ENCODE data around the gene RPP25L. TPM values are rescaled to one million over a fixed set of nuclear protein-coding genes. Genes with fewer than 3 reads are reported as not detected.

RPP25L gene
- total RNA-seq, 1 donor from 2014 or later: 17.5 TPM

DNA sequence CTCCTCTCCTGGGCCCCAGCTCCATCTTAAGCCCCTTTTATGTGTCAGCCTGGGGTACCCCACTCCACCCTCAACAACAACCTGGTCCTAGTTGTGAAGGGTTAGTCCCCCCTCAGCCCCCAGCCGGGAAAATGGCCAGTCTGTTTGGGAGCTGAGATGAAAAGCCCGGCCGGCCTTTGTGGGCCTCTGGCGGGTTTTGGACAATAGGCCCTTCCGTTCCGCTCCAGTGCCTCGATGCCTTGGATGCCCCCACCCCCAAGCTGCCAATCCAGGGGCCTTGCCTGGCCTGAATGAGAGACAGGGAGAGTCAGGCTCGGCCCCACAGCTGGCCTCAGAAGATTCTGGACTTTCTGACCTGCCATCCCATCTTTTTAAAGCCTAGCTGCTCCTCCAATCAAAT, 31.5 kb downstream of the RPP25L start:
- Mint-ChIP-seq H3K27me3 (peaks cover 67% of the 10 kb centered on the region), H3K4me3 (no peak overlapping the region), H3K4me1 (peaks cover 13% of the 10 kb centered on the region), H3K27ac (no peak overlapping the region), H3K9me3 (no peaks in the 10 kb centered on the region), H3K36me3 (ENCODE audit: low read depth) (no peaks in the 10 kb centered on the region)
- TF ChIP-seq, protein P1, sequence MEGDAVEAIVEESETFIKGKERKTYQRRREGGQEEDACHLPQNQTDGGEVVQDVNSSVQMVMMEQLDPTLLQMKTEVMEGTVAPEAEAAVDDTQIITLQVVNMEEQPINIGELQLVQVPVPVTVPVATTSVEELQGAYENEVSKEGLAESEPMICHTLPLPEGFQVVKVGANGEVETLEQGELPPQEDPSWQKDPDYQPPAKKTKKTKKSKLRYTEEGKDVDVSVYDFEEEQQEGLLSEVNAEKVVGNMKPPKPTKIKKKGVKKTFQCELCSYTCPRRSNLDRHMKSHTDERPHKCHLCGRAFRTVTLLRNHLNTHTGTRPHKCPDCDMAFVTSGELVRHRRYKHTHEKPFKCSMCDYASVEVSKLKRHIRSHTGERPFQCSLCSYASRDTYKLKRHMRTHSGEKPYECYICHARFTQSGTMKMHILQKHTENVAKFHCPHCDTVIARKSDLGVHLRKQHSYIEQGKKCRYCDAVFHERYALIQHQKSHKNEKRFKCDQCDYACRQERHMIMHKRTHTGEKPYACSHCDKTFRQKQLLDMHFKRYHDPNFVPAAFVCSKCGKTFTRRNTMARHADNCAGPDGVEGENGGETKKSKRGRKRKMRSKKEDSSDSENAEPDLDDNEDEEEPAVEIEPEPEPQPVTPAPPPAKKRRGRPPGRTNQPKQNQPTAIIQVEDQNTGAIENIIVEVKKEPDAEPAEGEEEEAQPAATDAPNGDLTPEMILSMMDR (IDR thresholded peaks at IDR 0.05): no peak
- ChIA-PET POLR2A (no interaction called here), CTCF (interaction anchor here (1.7 kb wide), 1 partner anchor 11 kb away, joined by 5 read pairs; no protein-coding TSS in a partner anchor)
- intact Hi-C loops (cut with micrococcal nuclease): no loop called here
- ATAC-seq (ENCODE audit: low read depth): no peak
- no peak for DNase-seq

DNA sequence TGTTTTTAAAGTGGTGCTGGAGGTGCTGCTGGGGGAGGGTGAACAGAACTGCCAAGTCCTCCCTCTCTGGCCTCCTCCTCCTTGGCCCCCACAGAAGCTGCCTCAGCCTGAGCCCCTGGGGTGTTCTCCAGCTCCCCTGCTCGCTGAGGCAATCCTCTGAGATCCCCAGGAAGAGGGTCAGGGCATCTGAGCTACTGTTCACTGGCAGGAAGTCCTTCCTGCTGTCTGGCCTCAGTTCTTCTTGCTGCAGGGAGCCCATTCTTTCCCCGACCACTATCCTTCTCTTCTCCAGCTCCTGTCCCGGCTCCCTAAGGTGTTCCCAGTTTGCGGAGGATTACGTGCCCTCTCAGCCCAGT, 32.1 kb downstream of the RPP25L start:
- TF ChIP-seq, protein P1 (IDR thresholded peaks at IDR 0.05): no peak
- intact Hi-C loops (cut with micrococcal nuclease): no loop called here
- Mint-ChIP-seq H3K9me3 (no peaks in the 10 kb centered on the region), H3K27me3 (peaks cover 67% of the 10 kb centered on the region), H3K4me3 (no peak overlapping the region), H3K4me1 (peaks cover 12% of the 10 kb centered on the region), H3K36me3 (ENCODE audit: low read depth) (no peaks in the 10 kb centered on the region), H3K27ac (no peak overlapping the region)
- ATAC-seq (ENCODE audit: low read depth): no peak
- ChIA-PET POLR2A (no interaction called here), CTCF (interaction anchor here (1.7 kb wide), 1 partner anchor 11 kb away, joined by 5 read pairs; no protein-coding TSS in a partner anchor)
- no peak for DNase-seq

DNA sequence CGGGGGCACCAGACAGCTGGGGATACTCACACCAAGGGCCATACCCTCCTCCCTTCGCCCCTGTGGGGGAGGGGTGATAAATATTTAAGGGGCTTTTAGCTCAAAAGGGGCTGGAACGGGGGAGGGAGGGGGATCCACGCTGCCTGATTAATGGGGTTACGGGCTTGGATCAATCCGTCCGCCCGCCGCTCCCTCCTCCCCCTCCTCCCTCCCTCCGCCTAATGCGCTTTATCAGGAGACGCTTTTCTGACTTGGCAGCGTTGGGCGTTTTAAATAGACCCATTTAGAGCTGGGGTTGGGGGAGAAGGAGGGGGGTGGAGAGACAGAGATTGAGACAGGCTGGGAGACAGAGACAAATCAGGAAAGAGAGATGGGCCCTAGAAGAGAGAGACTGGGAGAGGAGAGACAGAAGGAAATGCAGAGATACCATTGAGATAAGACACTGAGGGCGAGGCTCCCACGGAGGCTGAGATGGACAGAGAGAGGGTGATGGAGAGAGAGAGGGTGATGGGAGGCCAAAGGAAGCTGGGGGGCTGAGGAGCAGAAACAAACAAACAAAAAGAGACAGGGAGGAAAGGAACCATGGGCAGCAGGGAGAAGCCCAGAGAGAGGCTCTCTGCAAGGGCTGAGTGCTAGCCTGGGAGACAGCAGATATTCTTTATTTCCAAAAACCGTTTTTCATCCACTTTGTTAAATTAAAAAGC, 32.6 kb downstream of the RPP25L start:
- POLR2A ChIA-PET: no interaction called here
- intact Hi-C loops (cut with micrococcal nuclease): no loop called here
- CTCF ChIA-PET: interaction anchor here (1.7 kb wide), 1 partner anchor 12 kb away, joined by 5 read pairs; no protein-coding TSS in a partner anchor

DNA sequence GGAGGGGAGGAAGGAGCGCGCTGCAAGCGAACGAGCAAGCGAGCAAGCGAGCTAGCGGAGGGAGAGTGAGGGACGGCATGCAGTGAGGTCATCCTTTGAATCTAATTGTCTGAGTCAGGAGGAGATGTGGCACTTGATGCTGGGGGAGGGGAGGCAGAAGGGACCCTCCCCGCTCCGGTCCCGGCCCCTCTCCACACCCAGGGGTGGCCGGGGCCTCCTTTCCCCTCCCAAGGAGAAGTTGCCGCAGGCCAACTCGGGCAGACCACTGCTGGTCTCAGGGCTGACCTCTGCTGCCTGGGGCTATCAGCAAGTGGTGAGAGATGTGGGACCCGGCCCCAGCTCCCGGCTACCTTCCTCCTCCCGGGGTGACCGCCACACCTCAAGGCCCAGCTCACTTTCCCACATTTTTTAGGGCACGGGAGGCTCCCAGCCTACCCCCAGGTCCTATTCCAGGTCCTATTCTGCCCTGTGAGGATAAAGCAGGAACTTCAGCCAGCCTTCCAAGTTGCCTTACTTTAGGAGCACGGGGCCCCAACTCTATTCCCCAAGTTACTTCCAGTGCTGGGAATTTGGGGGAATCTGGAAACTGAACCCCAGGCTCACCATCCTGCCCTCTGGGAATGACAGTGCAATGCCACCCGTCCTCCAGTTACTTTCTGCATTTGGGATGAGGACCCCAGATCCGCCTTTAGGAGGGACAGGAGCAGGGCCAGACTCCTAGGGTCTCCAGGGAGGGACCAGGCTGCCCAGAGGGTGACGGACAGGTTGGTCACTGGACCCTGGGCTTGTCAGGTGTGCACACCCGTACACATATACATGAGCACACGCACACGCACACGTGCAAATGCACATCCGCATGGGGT, 33.4 kb downstream of the RPP25L start:
- Mint-ChIP-seq H3K36me3 (ENCODE audit: low read depth) (no peaks in the 10 kb centered on the region), H3K4me3 (no peak overlapping the region), H3K4me1 (peaks cover 12% of the 10 kb centered on the region), H3K27me3 (peaks cover 61% of the 10 kb centered on the region), H3K27ac (no peak overlapping the region), H3K9me3 (no peaks in the 10 kb centered on the region)
- CTCF ChIA-PET: interaction anchor here (1.7 kb wide), 1 partner anchor 13 kb away, joined by 5 read pairs; no protein-coding TSS in a partner anchor
- ATAC-seq (ENCODE audit: low read depth): peak; percentile 52
- intact Hi-C loops (cut with micrococcal nuclease): no loop called here
- TF ChIP-seq, protein P1 (IDR thresholded peaks at IDR 0.05): no peak
- DNase-seq: no peak
- POLR2A ChIA-PET: no interaction called here

More for the DNA sequence above, 32.6 kb downstream of the RPP25L start:
- peaks cover 65% of the 10 kb centered on the region for H3K27me3 Mint-ChIP-seq
- H3K4me3 Mint-ChIP-seq: no peak overlapping the region
- peaks cover 12% of the 10 kb centered on the region for H3K4me1 Mint-ChIP-seq
- H3K36me3 Mint-ChIP-seq (ENCODE audit: low read depth): no peaks in the 10 kb centered on the region
- H3K27ac Mint-ChIP-seq: no peak overlapping the region
- TF ChIP-seq, protein P1 (IDR thresholded peaks at IDR 0.05): no peak
- H3K9me3 Mint-ChIP-seq: no peaks in the 10 kb centered on the region
- ATAC-seq (ENCODE audit: low read depth) (no peak), DNase-seq (no peak)
